Fibroblast of villous mesenchyme (primary cell): ENCODE measurements around the gene GSE1. TPM values are rescaled to one million over a fixed set of nuclear protein-coding genes. Genes with fewer than 3 reads are reported as not detected.
A peak's percentile ranks its signal among the peaks of the same experiment; 100 is the strongest.

ENCODE experiments used
- DNase-seq: peaks from one replicate; pipeline ENCODE4 v3.0.0-alpha.2; 2010; ENCODE audit warnings: low read depth
- H3K4me3 ChIP-seq: 2 replicates; pipeline ENCODE4 v1.5.1; 2011; ENCODE audit warnings: low read depth, mild to moderate bottlenecking, low read length
- total RNA-seq: library from RNA; depleted of rRNA; stranded (reverse); fragments of >200 nt; gene quantifications from 2 replicates; pipeline ENCODE4 v1.2.3, GENCODE V29; 2012
- TF ChIP-seq, protein P1 (sequence below): IDR thresholded peaks from 2 replicates; pipeline ENCODE4 v1.5.1; 2012; ENCODE audit warnings: low read depth, mild to moderate bottlenecking, low read length; ENCODE audit not compliant: insufficient read depth

The GSE1 gene
- total RNA-seq, 1 donor, result 48.4 TPM

DNA sequence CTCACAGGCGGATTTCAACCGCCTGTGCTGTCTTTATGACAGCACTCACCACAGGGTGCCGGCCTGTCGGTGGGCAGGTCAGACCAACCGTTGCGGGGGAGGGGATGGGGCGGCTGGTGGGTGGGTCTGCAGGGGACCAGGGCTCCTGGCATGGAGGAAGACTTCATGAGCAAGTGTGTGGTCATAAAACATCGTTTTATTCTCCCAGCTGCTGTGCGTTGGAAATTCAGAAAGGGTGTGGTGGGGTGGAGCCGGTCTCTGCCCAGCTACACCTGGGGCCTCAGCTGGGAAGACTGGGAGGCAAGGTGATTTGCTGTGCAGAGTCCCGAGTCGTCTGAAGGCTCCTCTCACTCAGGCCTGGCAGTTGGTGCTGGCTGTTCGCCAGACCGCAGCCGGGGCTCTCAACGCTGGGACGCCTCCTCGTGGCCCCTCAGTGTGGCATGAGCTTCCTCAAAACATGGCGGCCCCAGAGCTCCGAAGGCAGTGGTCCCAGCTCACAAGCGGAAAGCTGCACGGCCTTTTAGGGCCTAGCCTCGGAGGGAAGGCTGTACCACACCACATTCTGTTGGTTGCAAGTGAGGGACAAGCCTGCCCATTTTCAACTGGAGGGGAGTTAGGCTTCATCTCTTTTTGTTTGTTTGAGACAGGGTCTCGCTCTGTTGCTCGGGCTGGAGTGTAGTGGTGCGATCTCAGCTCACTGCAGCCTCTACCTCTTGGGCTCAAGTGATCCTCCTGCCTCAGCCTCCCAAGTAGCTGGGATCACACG is 45.8 kb upstream of the GSE1 start:
- no peak for DNase-seq
- H3K4me3 ChIP-seq, result no peak overlapping the region
- TF ChIP-seq, protein P1, sequence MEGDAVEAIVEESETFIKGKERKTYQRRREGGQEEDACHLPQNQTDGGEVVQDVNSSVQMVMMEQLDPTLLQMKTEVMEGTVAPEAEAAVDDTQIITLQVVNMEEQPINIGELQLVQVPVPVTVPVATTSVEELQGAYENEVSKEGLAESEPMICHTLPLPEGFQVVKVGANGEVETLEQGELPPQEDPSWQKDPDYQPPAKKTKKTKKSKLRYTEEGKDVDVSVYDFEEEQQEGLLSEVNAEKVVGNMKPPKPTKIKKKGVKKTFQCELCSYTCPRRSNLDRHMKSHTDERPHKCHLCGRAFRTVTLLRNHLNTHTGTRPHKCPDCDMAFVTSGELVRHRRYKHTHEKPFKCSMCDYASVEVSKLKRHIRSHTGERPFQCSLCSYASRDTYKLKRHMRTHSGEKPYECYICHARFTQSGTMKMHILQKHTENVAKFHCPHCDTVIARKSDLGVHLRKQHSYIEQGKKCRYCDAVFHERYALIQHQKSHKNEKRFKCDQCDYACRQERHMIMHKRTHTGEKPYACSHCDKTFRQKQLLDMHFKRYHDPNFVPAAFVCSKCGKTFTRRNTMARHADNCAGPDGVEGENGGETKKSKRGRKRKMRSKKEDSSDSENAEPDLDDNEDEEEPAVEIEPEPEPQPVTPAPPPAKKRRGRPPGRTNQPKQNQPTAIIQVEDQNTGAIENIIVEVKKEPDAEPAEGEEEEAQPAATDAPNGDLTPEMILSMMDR, result no peak

DNA sequence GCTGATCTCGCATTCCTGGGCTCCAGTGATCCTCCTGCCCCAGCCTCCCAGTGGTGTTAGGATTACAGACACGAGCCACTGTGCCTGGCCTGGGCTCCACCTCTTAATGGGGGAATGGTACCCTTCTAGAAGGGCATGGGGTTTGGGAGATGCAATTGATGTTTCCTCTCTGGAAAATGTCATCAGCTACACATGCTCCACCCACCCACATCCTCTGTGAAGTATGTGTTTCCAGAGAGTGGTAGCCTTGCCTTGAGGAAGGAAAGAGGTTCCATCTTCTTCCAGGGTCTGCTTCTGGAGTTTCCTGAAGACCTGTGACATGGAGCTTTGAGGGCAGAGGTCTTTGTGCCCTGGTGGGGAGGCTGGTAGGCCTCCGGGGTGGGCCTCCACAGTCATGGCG is 45.2 kb upstream of the GSE1 start:
- no peak for DNase-seq
- TF ChIP-seq, protein P1, result no peak
- H3K4me3 ChIP-seq, result no peak overlapping the region

DNA sequence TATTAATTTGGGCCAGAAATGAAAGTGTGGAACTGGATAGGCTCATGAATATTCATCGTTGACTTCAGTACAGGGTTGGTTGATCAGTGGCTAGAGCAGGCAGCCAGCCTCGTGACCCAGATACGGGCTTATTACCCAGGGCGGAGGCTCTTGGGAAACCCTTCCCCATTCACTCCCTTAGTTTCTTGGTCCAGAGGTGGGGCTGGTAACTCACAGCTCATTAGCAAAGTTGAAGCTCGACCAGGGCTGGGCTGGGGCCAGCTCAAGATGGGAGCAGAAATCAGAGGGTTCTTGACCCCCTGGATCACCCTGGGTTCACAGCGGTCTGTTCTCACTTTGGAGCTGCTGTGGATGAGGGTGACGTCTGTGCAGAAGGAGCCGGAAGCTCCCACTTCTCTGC is 44.6 kb upstream of the GSE1 start:
- DNase-seq, result no peak
- H3K4me3 ChIP-seq, result no peak overlapping the region
- TF ChIP-seq, protein P1, result no peak

DNA sequence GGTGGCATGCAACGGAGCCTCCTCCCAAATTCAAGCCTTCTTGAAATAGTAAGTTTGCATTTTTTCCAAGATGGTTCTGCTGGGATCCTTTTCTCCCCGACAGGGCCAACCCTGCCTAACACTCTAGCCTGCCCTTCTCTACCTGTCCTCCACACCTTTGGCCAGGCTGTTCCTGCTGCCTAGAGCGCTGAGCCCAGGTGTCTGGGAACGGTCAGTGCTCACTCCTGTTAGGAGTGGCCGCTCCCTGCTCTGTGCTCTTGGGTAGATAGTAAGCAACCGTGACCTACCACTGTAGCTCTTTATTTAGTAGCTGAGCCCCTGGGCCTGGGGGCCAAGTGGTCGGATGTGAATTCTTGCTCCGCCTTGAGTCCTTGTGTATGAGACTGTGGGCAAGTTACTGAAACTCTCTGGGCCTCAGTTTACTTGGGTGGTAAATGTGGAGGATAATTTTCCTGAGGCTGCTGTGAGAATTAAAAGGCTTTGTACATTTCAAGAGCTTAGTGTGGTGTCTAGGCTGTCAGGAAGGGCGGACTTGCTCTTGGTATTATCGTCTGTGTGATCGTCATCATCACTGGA is 44.0 kb upstream of the GSE1 start:
- H3K4me3 ChIP-seq, result no peak overlapping the region
- no peak for DNase-seq
- TF ChIP-seq, protein P1, result no peak

DNA sequence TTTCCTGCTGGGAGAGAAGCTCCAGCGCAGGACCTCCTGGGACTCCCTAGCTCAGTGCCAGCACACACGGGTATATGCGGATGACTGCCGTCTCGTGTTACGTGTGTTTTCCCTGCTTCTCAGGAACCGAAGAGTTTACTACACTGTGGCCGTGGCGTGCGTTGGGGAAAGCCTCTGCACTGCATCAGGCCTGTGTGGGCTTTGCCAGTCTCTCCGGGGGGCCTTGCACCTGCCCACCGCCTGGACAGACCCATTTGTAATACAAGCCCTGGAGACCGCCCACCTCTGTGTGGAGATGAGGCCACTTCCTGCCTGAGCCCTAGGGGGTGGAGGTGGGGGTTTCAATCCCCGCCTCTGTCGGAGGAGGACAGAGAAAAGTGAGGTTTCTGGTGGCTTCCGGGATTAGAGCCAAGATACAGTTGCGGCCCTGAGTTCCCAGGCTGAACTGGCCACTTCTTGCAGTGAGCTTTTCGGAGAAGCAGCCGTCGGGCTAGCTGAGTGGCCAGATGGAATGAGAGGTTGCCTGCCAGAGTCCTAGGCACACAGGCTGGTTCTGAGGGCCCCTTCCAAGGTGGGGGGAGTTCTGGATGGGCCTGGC is 43.4 kb upstream of the GSE1 start:
- peak; percentile 51 for DNase-seq
- no peak overlapping the region for H3K4me3 ChIP-seq
- TF ChIP-seq, protein P1, result no peak

DNA sequence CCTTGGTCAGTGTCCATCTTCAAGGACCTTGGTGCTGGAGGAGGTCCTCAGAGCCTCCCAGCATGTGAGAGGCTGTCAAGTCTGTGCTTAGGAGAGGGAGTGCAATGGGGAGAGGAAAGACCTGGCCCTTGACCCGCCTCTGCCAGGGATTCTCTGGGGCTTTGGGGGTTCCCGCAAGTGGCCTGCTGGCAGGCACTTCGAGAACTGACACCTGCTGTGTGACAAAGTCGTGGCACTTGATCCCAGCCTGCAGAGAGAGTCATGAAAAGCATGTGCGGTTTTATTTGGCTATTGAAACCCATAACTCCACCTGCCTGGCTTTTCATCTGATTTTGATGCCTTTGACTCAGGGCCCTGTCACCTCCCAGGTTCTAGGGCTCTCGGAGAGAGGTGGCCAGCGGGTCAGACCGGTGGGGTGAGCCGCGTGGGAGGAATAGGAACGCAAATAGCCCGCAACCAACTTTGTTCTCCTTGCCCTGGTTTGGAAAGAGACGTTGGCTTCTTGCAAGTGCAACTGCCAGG is 42.8 kb upstream of the GSE1 start:
- no peak for DNase-seq
- H3K4me3 ChIP-seq, result no peak overlapping the region
- TF ChIP-seq, protein P1, result no peak
